BLaER1 (cell line): Measurements from ENCODE around the gene CERS4.

Source experiments
- H3K27ac ChIP-seq: shearing (Covaris generic); formaldehyde crosslinking; 2 replicates; pipeline ENCODE4 v1.8.1; 2022
- H3K27me3 ChIP-seq: shearing (Covaris generic); formaldehyde crosslinking; 2 replicates; pipeline ENCODE4 v1.8.1; 2022
- H3K36me3 ChIP-seq: shearing (Covaris generic); formaldehyde crosslinking; 2 replicates; pipeline ENCODE4 v1.8.1; 2022
- H3K4me1 ChIP-seq: shearing (Covaris generic); formaldehyde crosslinking; 2 replicates; pipeline ENCODE4 v1.8.1; 2022
- H3K4me2 ChIP-seq: shearing (Covaris generic); formaldehyde crosslinking; 2 replicates; pipeline ENCODE4 v1.8.1; 2022
- H3K4me3 ChIP-seq: shearing (Covaris generic); formaldehyde crosslinking; 2 replicates; pipeline ENCODE4 v1.8.1; 2022
- H3K9ac ChIP-seq: shearing (Covaris generic); formaldehyde crosslinking; 2 replicates; pipeline ENCODE4 v1.8.1; 2022
- H3K9me3 ChIP-seq: shearing (Covaris generic); formaldehyde crosslinking; 2 replicates; pipeline ENCODE4 v1.8.1; 2022
- H4K20me1 ChIP-seq: shearing (Covaris generic); formaldehyde crosslinking; 2 replicates; pipeline ENCODE4 v1.8.1; 2022
- Cebpa-rat ChIP-seq: shearing (Covaris generic); IDR thresholded peaks from 2 replicates; pipeline ENCODE4 v1.8.1; 2022

The CERS4 gene

DNA sequence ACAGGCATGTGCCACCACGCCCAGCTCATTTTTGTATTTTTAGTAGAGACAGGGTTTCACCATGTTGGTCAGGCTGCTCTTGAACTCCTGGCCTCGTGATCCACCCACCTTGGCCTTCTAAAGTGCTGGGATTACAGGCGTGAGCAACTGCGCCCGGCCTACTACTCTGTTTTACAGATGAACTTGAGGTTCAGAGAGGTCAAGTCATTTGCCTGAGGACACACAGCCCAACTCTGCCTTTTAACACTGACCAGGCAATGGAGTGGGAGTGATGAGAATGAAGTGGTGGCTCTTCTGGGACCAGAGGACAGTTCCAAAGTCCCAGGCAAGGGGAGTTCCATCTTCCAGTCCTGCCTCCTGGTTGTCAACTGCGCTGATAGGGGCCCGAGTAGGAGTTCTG lies 41.4 kb downstream of the CERS4 start:
- Histone ChIP-seq H3K4me1 (no peaks in the 10 kb centered on the region), H3K27ac (no peak overlapping the region), H3K9me3 (no peaks in the 10 kb centered on the region), H3K27me3 (no peaks in the 10 kb centered on the region), H3K4me2 (no peak overlapping the region), H3K36me3 (peaks cover 79% of the 10 kb centered on the region), H4K20me1 (peaks cover 19% of the 10 kb centered on the region), H3K9ac (no peak overlapping the region), H3K4me3 (no peak overlapping the region)
- TF ChIP-seq Cebpa-rat, result no peak

DNA sequence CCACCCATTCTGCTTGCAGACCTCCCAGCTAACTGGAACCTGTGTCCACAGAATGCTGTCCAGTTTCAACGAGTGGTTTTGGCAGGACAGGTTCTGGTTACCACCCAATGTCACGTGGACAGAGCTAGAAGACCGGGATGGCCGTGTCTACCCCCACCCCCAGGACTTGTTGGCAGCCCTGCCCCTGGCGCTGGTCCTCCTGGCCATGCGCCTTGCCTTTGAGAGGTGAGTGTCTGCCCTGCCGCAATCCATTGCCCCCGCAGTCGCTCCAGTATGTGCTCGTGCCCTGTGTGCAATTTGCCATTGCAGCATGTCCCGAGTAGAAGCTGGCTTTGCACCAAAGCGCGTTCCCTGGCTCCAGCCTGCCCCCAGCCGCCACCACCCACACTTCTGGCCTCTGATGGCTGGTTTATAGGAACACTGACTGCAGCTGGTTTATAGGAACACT lies 41.9 kb downstream of the CERS4 start:
- Histone ChIP-seq H3K4me1 (no peaks in the 10 kb centered on the region), H4K20me1 (peaks cover 17% of the 10 kb centered on the region), H3K27me3 (no peaks in the 10 kb centered on the region), H3K4me3 (no peak overlapping the region), H3K27ac (no peak overlapping the region), H3K9me3 (no peaks in the 10 kb centered on the region), H3K9ac (no peak overlapping the region), H3K4me2 (no peak overlapping the region), H3K36me3 (peaks cover 83% of the 10 kb centered on the region)
- TF ChIP-seq Cebpa-rat, result no peak

DNA sequence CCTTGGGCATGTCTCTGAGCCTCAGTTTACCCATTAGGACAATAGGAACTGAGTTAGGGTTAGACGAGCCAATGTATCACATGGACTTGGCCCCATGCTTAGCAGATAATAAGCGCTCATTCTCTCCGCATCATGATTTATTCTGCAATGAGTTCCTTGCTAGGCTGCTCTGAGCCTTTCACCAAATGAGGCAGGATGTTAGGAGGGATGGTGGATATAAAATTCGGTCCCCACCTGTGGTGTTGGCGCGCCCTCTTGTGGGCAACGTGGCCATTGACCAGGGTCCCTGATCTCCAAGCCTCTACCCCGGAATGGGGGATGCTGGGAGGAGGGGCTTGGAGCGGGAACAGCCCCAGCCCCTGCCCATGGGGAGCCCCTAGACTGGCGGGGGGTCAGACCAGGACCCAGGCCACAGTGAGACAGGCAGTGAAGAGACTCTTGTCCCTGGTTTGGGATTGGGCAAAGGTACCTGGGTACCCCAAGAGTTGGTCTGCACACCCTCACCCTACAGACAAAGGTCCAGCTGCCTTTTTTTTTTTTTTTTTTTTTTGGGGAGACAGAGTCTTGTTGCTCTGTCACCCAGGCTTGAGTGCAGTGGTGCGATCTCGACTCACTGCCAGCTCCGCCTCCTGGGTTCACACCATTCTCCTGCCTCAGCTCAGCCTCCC lies 43.9 kb downstream of the CERS4 start:
- H3K4me1 ChIP-seq, result no peaks in the 10 kb centered on the region; the same call in 1 of the 2 replicates
- no peak overlapping the region for H3K9ac ChIP-seq
- no peak overlapping the region for H3K4me3 ChIP-seq
- no peaks in the 10 kb centered on the region for H3K9me3 ChIP-seq
- no peak overlapping the region for H3K27ac ChIP-seq
- no peak overlapping the region for H3K4me2 ChIP-seq
- no peaks in the 10 kb centered on the region for H3K27me3 ChIP-seq
- no peak for TF ChIP-seq Cebpa-rat
- H3K36me3 ChIP-seq, result peaks cover 86% of the 10 kb centered on the region
- H4K20me1 ChIP-seq, result peaks cover 11% of the 10 kb centered on the region

DNA sequence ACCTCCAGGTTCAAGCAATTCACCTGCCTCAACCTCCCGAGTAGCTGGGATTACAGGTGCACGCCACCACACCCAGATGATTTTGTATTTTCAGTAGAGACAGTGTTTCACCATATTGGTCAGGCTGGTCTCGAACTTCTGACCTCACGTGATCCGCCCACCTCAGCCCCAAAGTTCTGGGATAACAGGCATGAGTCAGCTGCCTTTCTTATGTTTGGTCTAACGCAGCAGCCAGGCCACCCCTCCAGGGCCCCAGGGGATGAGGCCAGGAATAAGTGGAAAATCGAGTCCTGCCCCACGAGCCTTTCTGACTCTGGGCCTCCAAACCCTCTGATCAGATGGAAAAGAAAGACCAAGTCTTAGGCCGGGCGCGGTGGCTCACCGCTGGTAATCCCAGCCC lies 44.5 kb downstream of the CERS4 start:
- Histone ChIP-seq H4K20me1 (peaks cover 11% of the 10 kb centered on the region), H3K27ac (no peak overlapping the region), H3K4me1 (no peaks in the 10 kb centered on the region; the same call in 1 of the 2 replicates), H3K9ac (no peak overlapping the region), H3K4me3 (no peak overlapping the region), H3K4me2 (no peak overlapping the region), H3K36me3 (peaks cover 87% of the 10 kb centered on the region), H3K27me3 (no peaks in the 10 kb centered on the region), H3K9me3 (no peaks in the 10 kb centered on the region)
- no peak for TF ChIP-seq Cebpa-rat

DNA sequence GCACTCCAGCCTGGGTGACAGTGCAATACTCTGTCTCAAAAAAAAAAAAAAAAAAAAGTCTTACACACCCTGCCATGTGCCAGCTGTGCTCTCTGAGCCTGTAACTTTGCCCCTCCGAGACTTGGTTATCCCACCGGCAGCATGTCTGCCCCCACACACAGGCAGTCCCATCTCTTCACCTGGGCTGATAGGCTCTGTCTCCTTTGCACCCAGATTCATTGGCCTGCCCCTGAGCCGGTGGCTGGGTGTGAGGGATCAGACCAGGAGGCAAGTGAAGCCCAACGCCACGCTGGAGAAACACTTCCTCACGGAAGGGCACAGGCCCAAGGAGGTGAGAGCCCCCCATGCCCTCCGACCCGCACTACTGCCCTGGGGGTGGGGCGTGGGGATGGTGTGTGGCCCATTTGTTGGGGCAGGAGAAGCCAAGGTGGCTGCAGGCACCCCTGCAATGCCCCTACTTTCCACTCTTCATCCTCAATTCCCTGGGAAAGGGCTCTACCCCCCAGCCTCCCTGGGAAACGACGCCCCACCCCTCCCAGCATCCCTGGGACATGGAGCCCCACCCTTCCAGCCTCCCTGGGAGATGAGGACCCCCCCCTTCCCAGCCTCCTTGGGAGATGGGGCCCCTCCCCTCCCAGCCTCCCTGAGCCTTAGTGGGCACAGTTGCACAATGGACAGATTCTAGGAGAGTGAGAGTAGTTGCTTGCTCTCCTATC lies 45.3 kb downstream of the CERS4 start:
- H3K4me2 ChIP-seq, result no peak overlapping the region
- H3K4me3 ChIP-seq, result no peak overlapping the region
- H3K36me3 ChIP-seq, result peaks cover 90% of the 10 kb centered on the region
- no peak for TF ChIP-seq Cebpa-rat
- peaks cover 11% of the 10 kb centered on the region for H4K20me1 ChIP-seq
- no peak overlapping the region for H3K9ac ChIP-seq
- no peaks in the 10 kb centered on the region; the same call in 1 of the 2 replicates for H3K4me1 ChIP-seq
- no peaks in the 10 kb centered on the region for H3K27me3 ChIP-seq
- H3K27ac ChIP-seq, result no peak overlapping the region
- H3K9me3 ChIP-seq, result no peaks in the 10 kb centered on the region

DNA sequence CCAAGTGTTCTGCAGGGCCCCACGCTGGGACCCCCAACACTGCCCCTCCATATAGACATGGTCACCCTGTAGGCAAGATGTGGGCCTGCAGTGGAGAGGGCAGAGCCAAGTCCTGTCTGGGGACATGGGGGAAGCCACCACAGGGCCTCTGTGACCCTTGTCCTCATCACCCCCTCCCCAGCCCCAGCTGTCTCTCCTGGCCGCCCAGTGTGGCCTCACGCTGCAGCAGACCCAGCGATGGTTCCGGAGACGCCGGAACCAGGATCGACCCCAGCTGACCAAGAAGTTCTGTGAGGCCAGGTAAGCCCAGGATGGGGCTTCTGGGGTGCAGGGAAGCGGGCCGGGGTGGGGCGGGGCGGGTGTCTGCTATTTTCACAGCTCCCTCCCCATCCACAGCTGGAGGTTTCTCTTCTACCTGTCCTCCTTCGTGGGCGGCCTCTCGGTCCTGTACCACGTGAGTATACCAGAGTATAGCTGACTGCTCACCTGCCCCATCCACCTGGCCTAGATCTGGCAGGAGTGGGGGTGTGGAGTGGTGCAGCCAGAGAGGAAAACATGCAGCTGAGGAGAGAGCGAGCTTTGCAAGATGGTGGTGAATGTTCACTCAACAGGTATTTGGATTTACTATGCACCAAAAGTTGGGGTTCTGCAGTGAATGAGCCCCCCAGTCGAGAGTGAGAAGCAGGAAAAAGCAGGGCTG lies 46.4 kb downstream of the CERS4 start:
- TF ChIP-seq Cebpa-rat, result no peak
- Histone ChIP-seq H3K4me2 (no peak overlapping the region), H3K9ac (no peak overlapping the region), H3K27ac (no peak overlapping the region), H3K9me3 (no peaks in the 10 kb centered on the region), H4K20me1 (peaks cover 8% of the 10 kb centered on the region), H3K4me3 (no peak overlapping the region), H3K36me3 (peaks cover 93% of the 10 kb centered on the region), H3K4me1 (no peaks in the 10 kb centered on the region; the same call in 1 of the 2 replicates), H3K27me3 (no peaks in the 10 kb centered on the region)

DNA sequence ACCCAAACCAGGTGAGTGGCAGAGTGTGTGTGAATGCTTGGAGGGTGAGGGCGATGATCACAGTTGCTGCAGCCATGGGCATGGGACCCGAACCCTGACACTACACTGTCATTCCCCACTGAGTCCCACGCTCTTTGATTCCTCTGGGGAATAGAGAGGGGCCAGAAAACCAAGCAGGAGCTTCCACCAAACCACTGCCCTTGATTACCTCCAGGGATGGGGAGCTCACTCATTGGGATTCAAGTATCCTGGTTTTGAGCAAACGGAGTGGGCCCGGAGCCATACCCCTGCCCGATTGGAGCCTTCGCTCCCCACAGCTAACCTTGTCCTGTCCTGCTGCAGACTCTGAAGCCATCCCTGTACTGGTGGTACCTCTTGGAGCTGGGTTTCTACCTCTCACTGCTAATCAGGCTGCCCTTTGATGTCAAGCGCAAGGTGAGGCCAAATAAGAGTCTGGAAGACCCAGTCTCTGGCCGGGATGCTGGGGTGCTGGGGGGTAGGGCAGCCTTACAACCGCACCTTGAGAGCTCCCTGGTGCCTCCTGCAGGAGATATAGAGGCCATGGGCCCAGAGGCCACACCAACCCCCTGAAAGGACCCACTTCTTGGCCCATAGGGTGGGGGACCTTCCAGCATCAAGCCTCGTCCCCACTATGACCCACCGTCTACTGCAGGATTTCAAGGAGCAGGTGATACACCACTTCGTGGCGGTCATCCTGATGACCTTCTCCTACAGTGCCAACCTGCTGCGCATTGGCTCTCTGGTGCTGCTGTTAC lies 47.3 kb downstream of the CERS4 start:
- no peaks in the 10 kb centered on the region for H3K27me3 ChIP-seq
- no peak overlapping the region for H3K9ac ChIP-seq
- peaks cover 5% of the 10 kb centered on the region; the same call in 1 of the 2 replicates for H4K20me1 ChIP-seq

DNA sequence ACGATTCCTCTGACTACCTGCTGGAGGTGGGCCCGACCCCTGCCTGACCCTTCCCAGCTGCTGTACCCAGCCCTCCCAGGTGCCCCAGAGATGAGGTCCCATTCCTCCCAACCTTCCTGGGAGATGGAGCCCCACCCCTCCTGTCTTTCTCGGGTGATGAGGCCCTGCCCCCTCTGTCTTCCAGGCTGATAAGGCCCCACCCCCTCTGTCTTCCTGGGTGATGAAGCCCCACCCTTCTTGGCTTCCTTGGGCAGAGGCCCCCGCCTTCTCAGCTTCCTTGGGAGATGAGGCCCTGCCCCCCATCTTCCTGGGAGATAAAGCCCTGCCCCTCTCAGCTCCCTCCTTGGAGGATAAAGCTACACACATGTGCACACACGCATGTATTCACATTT lies 47.9 kb downstream of the CERS4 start:
- Histone ChIP-seq H3K4me2 (no peak overlapping the region), H3K9me3 (no peaks in the 10 kb centered on the region), H3K4me1 (no peaks in the 10 kb centered on the region; the same call in 1 of the 2 replicates), H4K20me1 (peaks cover 5% of the 10 kb centered on the region; the same call in 1 of the 2 replicates), H3K27ac (no peak overlapping the region), H3K36me3 (peaks cover 92% of the 10 kb centered on the region), H3K4me3 (no peak overlapping the region), H3K27me3 (no peaks in the 10 kb centered on the region), H3K9ac (no peak overlapping the region)
- no peak for TF ChIP-seq Cebpa-rat

More for the DNA sequence above, 47.3 kb downstream of the CERS4 start:
- Histone ChIP-seq H3K4me2 (no peak overlapping the region), H3K4me3 (no peak overlapping the region), H3K36me3 (peaks cover 92% of the 10 kb centered on the region), H3K9me3 (no peaks in the 10 kb centered on the region), H3K27ac (no peak overlapping the region), H3K4me1 (no peaks in the 10 kb centered on the region; the same call in 1 of the 2 replicates)
- no peak for TF ChIP-seq Cebpa-rat

DNA sequence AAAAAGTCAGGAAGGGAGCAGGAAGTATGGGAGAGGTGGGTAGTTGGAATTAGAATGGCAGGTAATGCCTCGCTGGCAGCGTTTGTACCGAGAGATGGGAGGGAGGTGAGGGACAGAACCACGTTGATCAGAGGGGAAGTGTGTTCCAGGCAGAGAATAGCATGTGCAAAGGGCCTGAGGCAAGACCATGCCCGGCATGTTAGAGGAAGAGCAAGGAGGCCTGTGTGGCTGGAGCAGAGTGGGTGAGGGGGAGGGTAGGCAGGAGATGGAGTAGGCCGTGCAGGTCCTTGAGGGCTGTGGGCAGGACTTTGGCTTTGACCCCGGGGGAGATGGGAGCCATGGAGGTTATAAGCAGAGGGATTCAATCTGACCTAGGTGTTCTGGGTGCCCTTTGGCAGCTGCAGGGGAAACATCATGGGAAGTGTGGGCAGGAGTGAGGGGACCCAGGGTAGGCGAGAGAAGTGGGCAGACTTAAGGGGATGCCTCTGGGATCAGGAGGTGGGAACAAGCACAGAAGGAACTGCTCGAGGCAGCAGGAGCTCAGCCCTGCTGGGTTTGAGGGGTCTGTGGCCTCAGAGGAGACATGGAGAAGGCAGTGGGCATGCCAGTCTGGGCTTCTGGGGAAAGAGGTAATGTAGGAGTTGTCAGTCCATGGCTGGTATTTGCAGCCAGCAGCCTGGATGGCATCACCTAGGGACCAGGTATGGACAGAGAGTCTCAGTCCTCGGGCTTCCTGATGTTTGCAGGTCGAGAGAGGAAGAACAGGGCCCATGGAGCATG lies 50.2 kb downstream of the CERS4 start:
- no peak overlapping the region for H3K9ac ChIP-seq
- H4K20me1 ChIP-seq, result no peaks in the 10 kb centered on the region
- H3K27me3 ChIP-seq, result no peaks in the 10 kb centered on the region
- H3K4me2 ChIP-seq, result no peak overlapping the region
- no peak overlapping the region for H3K27ac ChIP-seq
- no peaks in the 10 kb centered on the region; the same call in 1 of the 2 replicates for H3K4me1 ChIP-seq
- no peaks in the 10 kb centered on the region for H3K9me3 ChIP-seq
- H3K36me3 ChIP-seq, result peaks cover 89% of the 10 kb centered on the region
- no peak for TF ChIP-seq Cebpa-rat
- H3K4me3 ChIP-seq, result no peak overlapping the region
